Measurements from ENCODE around the gene PLCB3. TPM values are rescaled to one million over a fixed set of nuclear protein-coding genes. Genes with fewer than 3 reads are reported as not detected.

PLCB3 gene
- total RNA-seq, 4 donors from 2014 or later: 30.5 to 38.4 (median 37.4) TPM

DNA sequence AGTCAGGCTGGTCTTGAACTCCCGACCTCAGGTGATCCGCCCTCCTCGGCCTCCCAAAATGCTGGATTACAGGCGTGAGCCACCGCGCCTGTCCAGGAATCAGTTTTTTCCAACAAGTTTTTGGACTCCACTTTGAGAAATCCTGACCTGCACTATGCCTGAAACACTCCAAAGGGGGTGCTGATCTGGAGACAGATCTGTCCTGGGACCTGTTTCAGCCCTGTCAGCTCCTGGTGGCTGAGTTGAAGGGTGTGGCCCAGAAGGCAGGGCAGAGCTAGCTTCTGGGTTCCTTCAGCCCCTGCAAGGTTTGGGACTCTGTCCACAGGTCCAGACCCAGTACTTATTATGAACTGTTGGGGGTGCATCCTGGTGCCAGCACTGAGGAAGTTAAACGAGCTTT, 19.8 kb upstream of the PLCB3 start:
- no peak overlapping the region for H3K4me3 ChIP-seq (ENCODE audit: low read depth, poor library complexity, severe bottlenecking)
- no peak for TF ChIP-seq POLR2A (IDR thresholded peaks at IDR 0.05)
- WGBS, 2 donors: 66 to 87% methylated on average over 7 of the region's 7 CpGs
- DNase-seq (ENCODE audit: low spot score in 2 of 2): no peak
- intact Hi-C loops (cut with DNase I; ENCODE audit: low total_unique reads): no loop called here

DNA sequence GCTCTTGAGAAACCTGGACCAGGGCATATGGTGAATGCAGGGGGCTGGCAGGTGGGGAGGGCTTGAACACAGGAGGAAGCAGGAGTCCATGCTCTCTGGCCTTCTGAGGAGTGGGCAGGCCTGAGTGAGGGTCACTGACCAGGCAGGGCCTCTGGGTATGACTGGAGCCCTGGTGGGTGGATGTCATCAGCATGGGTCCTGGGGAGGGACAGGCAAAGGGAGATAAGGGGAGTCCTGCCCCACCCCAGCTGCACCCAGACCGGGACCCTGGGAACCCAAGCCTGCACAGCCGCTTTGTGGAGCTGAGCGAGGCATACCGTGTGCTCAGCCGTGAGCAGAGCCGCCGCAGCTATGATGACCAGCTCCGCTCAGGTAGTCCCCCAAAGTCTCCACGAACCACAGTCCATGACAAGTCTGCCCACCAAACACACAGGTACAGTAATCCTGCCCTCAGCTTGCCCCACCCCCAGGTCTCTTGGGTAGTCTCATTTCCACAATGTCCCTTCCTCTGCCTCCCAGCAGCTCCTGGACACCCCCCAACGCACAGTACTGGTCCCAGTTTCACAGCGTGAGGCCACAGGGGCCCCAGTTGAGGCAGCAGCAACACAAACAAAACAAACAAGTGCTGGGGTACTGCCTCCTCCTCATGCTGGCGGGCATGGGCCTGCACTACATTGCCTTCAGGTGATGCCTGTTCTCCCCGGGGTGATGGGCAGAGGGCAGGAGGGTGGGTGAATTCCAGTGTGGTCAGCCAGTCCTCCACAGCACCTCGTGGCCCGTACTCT, 19.0 kb upstream of the PLCB3 start:
- WGBS, 2 donors: 76 to 80% methylated on average over 12 to 15 of the region's 15 CpGs
- DNase-seq (ENCODE audit: low spot score in 2 of 2): no peak
- H3K4me3 ChIP-seq (ENCODE audit: low read depth, poor library complexity, severe bottlenecking): no peak overlapping the region
- intact Hi-C loops (cut with DNase I; ENCODE audit: low total_unique reads): no loop called here
- no peak for TF ChIP-seq CTCF (IDR thresholded peaks at IDR 0.05)
- TF ChIP-seq POLR2A (IDR thresholded peaks at IDR 0.05): no peak

DNA sequence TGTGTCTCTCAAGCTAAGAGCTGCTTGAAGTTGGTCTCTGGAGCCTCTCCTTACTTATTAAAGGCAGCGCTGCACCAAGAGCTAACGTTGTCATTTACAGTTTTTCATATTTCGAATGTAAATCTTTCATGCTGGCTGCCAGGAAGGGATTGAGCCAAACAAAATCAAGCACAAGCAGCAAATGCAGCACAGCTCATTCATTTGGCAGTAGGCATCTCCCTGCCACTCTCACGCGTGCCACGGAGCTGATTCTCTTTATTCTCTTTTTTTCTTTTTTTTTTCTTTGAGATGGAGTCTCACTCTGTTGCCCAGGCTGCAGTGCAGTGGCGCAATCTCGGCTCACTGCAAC, 18.4 kb upstream of the PLCB3 start:
- intact Hi-C loops (cut with DNase I; ENCODE audit: low total_unique reads): no loop called here
- DNase-seq (ENCODE audit: low spot score in 2 of 2): no peak
- H3K4me3 ChIP-seq (ENCODE audit: low read depth, poor library complexity, severe bottlenecking): no peak overlapping the region
- TF ChIP-seq CTCF (IDR thresholded peaks at IDR 0.05) (no peak), POLR2A (IDR thresholded peaks at IDR 0.05) (no peak)
- WGBS, 2 donors: 63 to 68% methylated on average over 8 of the region's 8 CpGs

DNA sequence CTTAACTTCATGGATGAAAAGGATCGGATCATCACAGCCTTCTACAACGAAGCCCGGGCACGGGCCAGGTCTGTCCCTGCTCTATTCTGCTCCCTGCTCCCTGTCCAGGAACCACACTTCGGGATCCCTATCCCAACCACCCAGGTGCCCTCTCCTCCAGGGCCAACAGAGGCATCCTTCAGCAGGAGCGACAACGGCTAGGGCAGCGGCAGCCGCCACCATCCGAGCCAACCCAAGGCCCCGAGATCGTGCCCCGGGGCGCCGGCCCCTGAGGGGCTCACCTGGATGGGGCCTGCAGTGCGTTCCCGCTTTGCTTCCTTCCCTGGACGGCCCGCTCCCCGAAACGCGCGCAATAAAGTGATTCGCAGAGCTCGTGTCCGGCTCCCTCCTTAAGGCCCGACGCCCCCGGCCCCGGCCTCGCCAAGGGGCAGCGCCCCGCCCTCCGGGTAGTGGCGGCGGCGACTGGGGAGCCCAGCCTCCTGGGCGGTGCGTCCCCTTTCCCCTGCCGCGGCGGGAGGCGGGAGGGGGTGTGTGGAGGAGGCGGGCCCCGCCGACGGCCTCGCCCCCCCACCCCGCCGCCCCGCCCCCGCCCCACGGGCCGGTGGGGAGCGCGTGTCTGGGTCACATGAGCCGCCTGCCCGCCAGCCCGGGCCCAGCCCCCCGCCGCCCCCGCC, 17.3 kb upstream of the PLCB3 start, which contains the start of gene VEGFB:
VEGFB (plus strand) TSS at position 672 of the 674 bp plus-strand sequence. CDS start 250 bp downstream, outside the sequence.
- peak within 1 kb of the TSS; percentile 44 for H3K4me3 ChIP-seq (ENCODE audit: low read depth, poor library complexity, severe bottlenecking)
- DNase-seq (ENCODE audit: low spot score in 2 of 2): peak in 1 of 2 donors; percentile 94
- TF ChIP-seq CTCF (IDR thresholded peaks at IDR 0.05): no peak
- TF ChIP-seq POLR2A (IDR thresholded peaks at IDR 0.05): no peak
- intact Hi-C loops (cut with DNase I; ENCODE audit: low total_unique reads): no loop called here
- WGBS, 2 donors: 3 to 5% methylated on average over 11 to 42 of the region's 62 CpGs

DNA sequence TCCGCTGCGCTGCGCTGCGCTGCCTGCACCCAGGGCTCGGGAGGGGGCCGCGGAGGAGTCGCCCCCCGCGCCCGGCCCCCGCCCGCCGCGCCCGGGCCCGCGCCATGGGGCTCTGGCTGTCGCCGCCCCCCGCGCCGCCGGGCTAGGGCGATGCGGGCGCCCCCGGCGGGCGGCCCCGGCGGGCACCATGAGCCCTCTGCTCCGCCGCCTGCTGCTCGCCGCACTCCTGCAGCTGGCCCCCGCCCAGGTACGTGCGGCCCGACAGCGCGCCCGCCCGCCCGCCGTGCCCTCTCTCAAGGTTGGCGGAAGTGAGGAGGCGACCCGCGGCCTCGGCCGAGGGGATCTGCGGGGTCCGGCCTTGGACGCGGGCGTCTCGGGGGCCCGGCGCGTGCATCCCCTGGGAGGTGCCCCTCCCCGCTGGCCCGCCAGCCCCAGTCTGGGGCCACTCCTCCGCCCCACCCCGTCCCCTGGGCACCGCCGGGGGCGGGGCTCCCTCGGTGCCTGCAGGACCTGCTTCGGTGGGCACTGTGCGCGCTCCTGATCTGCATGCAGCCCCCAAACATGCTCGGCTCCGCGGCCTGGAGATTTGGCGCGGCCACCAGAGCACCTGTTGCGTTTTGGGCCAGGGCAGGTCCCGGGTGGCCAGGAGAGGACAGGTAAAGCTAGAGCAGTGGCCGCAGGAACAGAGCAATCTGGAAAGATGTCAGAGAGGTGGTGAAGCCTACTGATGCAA, 16.5 kb upstream of the PLCB3 start:
- intact Hi-C loops (cut with DNase I; ENCODE audit: low total_unique reads): no loop called here
- no peak for DNase-seq (ENCODE audit: low spot score in 2 of 2)

More for the DNA sequence above, 16.5 kb upstream of the PLCB3 start:
- peak overlapping the region; percentile 44 for H3K4me3 ChIP-seq (ENCODE audit: low read depth, poor library complexity, severe bottlenecking)
- TF ChIP-seq POLR2A (IDR thresholded peaks at IDR 0.05): no peak
- no peak for TF ChIP-seq CTCF (IDR thresholded peaks at IDR 0.05)
- WGBS, 2 donors: 1 to 7% methylated on average over 10 to 15 of the region's 80 CpGs
